ENCODE data around the gene DISP2. TPM values are rescaled to one million over a fixed set of nuclear protein-coding genes. Genes with fewer than 3 reads are reported as not detected.
A peak's percentile ranks its signal among the peaks of the same experiment; 100 is the strongest.

Gene DISP2
- total and polyA plus RNA-seq, 4 donors = under 0.01 to 0.23 (median under 0.01) TPM; not detected in 1

DNA sequence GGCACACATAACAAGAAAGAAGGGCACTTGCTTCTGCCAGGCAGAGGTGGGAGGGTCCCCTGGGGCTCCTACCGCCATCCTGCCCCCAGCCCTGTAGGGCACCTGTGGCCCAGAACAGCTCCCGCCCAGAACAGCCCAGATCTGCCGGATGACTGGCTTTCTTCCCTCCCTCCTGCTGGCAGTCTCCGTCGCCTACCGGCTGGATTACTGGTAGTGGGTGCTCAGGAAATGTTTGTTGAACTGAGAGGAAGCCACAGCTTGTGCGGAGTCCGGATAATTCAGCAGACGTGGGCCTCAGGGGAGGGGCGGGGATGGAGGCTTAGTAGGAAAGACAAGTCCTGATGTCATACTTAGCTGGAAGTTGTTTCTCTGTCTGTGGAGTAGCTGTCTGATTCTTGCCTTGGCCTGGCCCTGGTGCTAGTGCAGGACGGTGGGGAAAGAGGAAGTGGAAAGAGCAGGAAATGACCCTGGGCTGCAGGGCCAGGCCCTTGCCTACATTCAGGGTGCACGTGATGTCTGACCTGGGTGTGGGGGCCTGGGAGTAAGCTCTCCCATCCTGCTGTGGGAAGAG is 24.0 kb upstream of the DISP2 start:
- peak overlapping the region; percentile 70 to 80 for H3K27ac ChIP-seq (ENCODE audit: low read depth in 1 of 2, low read length in 2 of 2)
- H3K9ac ChIP-seq (ENCODE audit: low read depth in 1 of 2, low read length in 2 of 2) = no peak overlapping the region
- H3K9me3 ChIP-seq (ENCODE audit: control insufficient read depth in 4 of 4, low read length in 3 of 4) = no peaks in the 10 kb centered on the region
- TF ChIP-seq SP1 (IDR thresholded peaks at IDR 0.05) = peak; percentile 47
- TF ChIP-seq RXRA (IDR thresholded peaks at IDR 0.05) = no peak
- TF ChIP-seq, protein P1, sequence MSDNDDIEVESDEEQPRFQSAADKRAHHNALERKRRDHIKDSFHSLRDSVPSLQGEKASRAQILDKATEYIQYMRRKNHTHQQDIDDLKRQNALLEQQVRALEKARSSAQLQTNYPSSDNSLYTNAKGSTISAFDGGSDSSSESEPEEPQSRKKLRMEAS (IDR thresholded peaks at IDR 0.05) = no peak
- TF ChIP-seq, protein P2, sequence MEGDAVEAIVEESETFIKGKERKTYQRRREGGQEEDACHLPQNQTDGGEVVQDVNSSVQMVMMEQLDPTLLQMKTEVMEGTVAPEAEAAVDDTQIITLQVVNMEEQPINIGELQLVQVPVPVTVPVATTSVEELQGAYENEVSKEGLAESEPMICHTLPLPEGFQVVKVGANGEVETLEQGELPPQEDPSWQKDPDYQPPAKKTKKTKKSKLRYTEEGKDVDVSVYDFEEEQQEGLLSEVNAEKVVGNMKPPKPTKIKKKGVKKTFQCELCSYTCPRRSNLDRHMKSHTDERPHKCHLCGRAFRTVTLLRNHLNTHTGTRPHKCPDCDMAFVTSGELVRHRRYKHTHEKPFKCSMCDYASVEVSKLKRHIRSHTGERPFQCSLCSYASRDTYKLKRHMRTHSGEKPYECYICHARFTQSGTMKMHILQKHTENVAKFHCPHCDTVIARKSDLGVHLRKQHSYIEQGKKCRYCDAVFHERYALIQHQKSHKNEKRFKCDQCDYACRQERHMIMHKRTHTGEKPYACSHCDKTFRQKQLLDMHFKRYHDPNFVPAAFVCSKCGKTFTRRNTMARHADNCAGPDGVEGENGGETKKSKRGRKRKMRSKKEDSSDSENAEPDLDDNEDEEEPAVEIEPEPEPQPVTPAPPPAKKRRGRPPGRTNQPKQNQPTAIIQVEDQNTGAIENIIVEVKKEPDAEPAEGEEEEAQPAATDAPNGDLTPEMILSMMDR (IDR thresholded peaks at IDR 0.05; ENCODE audit: low read depth, low read length, missing input control) = no peak
- TF ChIP-seq JUND (IDR thresholded peaks at IDR 0.05) = no peak
- TF ChIP-seq, protein P3, sequence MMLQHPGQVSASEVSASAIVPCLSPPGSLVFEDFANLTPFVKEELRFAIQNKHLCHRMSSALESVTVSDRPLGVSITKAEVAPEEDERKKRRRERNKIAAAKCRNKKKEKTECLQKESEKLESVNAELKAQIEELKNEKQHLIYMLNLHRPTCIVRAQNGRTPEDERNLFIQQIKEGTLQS (IDR thresholded peaks at IDR 0.05) = no peak
- TF ChIP-seq NR2F2 (IDR thresholded peaks at IDR 0.05) = peak; percentile 86
- TF ChIP-seq RAD21 (IDR thresholded peaks at IDR 0.05) = peak in 1 of 2 donors; percentile 2
- TF ChIP-seq EGR1 (IDR thresholded peaks at IDR 0.05; ENCODE audit: low read depth in 2 of 2) = no peak
- no peak for TF ChIP-seq HNF4A (conservative IDR thresholded peaks at IDR 0.05)
- TF ChIP-seq FOXA2 (IDR thresholded peaks at IDR 0.05) = no peak
- no peak for TF ChIP-seq TAF1 (conservative IDR thresholded peaks at IDR 0.05)
- peak in 1 of 2 donors; percentile 28 for TF ChIP-seq GABPA (IDR thresholded peaks at IDR 0.05 in 1 of 2, conservative IDR thresholded peaks at IDR 0.05 in 1 of 2)
- TF ChIP-seq FOXA1 (IDR thresholded peaks at IDR 0.05) = no peak
- no peak for TF ChIP-seq HNF4G (IDR thresholded peaks at IDR 0.05)
- TF ChIP-seq, protein P4, sequence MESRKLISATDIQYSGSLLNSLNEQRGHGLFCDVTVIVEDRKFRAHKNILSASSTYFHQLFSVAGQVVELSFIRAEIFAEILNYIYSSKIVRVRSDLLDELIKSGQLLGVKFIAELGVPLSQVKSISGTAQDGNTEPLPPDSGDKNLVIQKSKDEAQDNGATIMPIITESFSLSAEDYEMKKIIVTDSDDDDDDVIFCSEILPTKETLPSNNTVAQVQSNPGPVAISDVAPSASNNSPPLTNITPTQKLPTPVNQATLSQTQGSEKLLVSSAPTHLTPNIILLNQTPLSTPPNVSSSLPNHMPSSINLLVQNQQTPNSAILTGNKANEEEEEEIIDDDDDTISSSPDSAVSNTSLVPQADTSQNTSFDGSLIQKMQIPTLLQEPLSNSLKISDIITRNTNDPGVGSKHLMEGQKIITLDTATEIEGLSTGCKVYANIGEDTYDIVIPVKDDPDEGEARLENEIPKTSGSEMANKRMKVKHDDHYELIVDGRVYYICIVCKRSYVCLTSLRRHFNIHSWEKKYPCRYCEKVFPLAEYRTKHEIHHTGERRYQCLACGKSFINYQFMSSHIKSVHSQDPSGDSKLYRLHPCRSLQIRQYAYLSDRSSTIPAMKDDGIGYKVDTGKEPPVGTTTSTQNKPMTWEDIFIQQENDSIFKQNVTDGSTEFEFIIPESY (IDR thresholded peaks at IDR 0.05) = no peak
- no peak for TF ChIP-seq YY1 (IDR thresholded peaks at IDR 0.05)
- TF ChIP-seq, protein P5, sequence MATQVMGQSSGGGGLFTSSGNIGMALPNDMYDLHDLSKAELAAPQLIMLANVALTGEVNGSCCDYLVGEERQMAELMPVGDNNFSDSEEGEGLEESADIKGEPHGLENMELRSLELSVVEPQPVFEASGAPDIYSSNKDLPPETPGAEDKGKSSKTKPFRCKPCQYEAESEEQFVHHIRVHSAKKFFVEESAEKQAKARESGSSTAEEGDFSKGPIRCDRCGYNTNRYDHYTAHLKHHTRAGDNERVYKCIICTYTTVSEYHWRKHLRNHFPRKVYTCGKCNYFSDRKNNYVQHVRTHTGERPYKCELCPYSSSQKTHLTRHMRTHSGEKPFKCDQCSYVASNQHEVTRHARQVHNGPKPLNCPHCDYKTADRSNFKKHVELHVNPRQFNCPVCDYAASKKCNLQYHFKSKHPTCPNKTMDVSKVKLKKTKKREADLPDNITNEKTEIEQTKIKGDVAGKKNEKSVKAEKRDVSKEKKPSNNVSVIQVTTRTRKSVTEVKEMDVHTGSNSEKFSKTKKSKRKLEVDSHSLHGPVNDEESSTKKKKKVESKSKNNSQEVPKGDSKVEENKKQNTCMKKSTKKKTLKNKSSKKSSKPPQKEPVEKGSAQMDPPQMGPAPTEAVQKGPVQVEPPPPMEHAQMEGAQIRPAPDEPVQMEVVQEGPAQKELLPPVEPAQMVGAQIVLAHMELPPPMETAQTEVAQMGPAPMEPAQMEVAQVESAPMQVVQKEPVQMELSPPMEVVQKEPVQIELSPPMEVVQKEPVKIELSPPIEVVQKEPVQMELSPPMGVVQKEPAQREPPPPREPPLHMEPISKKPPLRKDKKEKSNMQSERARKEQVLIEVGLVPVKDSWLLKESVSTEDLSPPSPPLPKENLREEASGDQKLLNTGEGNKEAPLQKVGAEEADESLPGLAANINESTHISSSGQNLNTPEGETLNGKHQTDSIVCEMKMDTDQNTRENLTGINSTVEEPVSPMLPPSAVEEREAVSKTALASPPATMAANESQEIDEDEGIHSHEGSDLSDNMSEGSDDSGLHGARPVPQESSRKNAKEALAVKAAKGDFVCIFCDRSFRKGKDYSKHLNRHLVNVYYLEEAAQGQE (IDR thresholded peaks at IDR 0.05) = peak; percentile 11
- no peaks in the 10 kb centered on the region for H3K36me3 ChIP-seq (ENCODE audit: control insufficient read depth in 4 of 4, insufficient read depth in 3 of 4, low read depth in 1 of 4, low read length in 3 of 4)
- DNase-seq (ENCODE audit: low spot score) = no peak
- no peaks in the 10 kb centered on the region for H3K27me3 ChIP-seq (ENCODE audit: control insufficient read depth in 4 of 4, insufficient read depth in 4 of 4, low read length in 3 of 4)
- peaks cover 0 to 19% (median 7%) of the 10 kb centered on the region in 4 donors for H3K4me1 ChIP-seq (ENCODE audit: control insufficient read depth in 4 of 4, insufficient read depth in 4 of 4, low read length in 3 of 4)
- 68% methylated on average over 12 of the region's 12 CpGs for WGBS
- H3K4me3 ChIP-seq (ENCODE audit: low read depth in 1 of 3, low read length in 3 of 3) = no peak overlapping the region

All from liver (tissue), 9 donors.